ENCODE measurements around the gene ANKRD22. TPM values are rescaled to one million over a fixed set of nuclear protein-coding genes. Genes with fewer than 3 reads are reported as not detected.

The ANKRD22 gene
- polyA plus RNA-seq, 1 of the 3 experiments (the other 2 are of a cell fraction), result 0.15 TPM

- no peaks in the 10 kb centered on the region for H3F3A ChIP-seq (replicated peaks; ENCODE audit: insufficient read depth)
- H3K9me2 ChIP-seq, result no peaks in the 10 kb centered on the region
- no peak for DNase-seq
- CTCF ChIA-PET, result interaction anchor here (1.5 to 6.9 kb wide), 4 partner anchors 22 to 247 kb away, joined by 4 to 50 read pairs (median 6); no protein-coding TSS in a partner anchor
- no peaks in the 10 kb centered on the region for H3K36me3 ChIP-seq (replicated peaks in 1 of 2; ENCODE audit: control insufficient read depth in 1 of 2, insufficient read depth in 2 of 2, low read length in 1 of 2)
- no peaks in the 10 kb centered on the region for H3K79me2 ChIP-seq (ENCODE audit: insufficient read depth)
- H3K4me2 ChIP-seq, result no peak overlapping the region
- peaks cover 0 to 2% of the 10 kb centered on the region in 2 experiments; a peak in 1 of 4 replicates for H3K4me1 ChIP-seq (ENCODE audit: control insufficient read depth in 1 of 2, insufficient read depth in 2 of 2, low read depth in 1 of 2, low read length in 1 of 2)
- H3K9me3 ChIP-seq, result no peaks in the 10 kb centered on the region
- no peaks in the 10 kb centered on the region for H4K20me1 ChIP-seq (ENCODE audit: insufficient read depth)
- POLR2A ChIA-PET, result no interaction called here
- H3K9ac ChIP-seq, result no peak overlapping the region
- H3K4me3 ChIP-seq (ENCODE audit: low read depth in 2 of 2, low read length in 1 of 2), result no peak overlapping the region
- no peaks in the 10 kb centered on the region for H3K27me3 ChIP-seq (ENCODE audit: insufficient read depth)
- no peak overlapping the region for H2AFZ ChIP-seq (ENCODE audit: low read depth)
- H3K27ac ChIP-seq (ENCODE audit: low read depth in 2 of 2, low read length in 1 of 2), result no peak overlapping the region
- WGBS (ENCODE audit: low lambda C conversion rate), result 91% methylated on average over 6 of the region's 6 CpGs
- TF ChIP-seq EZH2phosphoT487 (IDR thresholded peaks at IDR 0.05; ENCODE audit: borderline replicate concordance, low read depth) (no peak), JUND (IDR thresholded peaks at IDR 0.05) (no peak), USF2 (IDR thresholded peaks at IDR 0.05; ENCODE audit: borderline replicate concordance, low read depth, low read length) (no peak), CHD2 (IDR thresholded peaks at IDR 0.05; ENCODE audit: low read length, partially characterized antibody) (no peak), FOXJ3 (CRISPR knock-in tag; IDR thresholded peaks at IDR 0.05) (no peak), ELF1 (IDR thresholded peaks at IDR 0.05) (no peak), IRF3 (IDR thresholded peaks at IDR 0.05; ENCODE audit: low read depth, low read length) (no peak), SMC3 (IDR thresholded peaks at IDR 0.05; ENCODE audit: low read depth, low read length) (no peak), MEF2A (IDR thresholded peaks at IDR 0.05; ENCODE audit: borderline replicate concordance, low read depth) (no peak)
These were observed 38.4 kb downstream of the ANKRD22 start for GRCh38 chr10:88813200-88813599.

- 32% methylated on average over 5 of the region's 5 CpGs for WGBS (ENCODE audit: low lambda C conversion rate)
- ChIA-PET CTCF (interaction anchor here (0.6 to 6.9 kb wide), 28 partner anchors 11 to 1112 kb away, joined by 3 to 50 read pairs (median 4); no protein-coding TSS in a partner anchor), POLR2A (no interaction called here)
These were observed 41.3 kb downstream of the ANKRD22 start for GRCh38 chr10:88810196-88810961.

More at GRCh38 chr10:88810196-88810961, 41.3 kb downstream of the ANKRD22 start:
- H4K20me1 ChIP-seq (ENCODE audit: insufficient read depth), result no peaks in the 10 kb centered on the region
- no peaks in the 10 kb centered on the region for H3K9me3 ChIP-seq
- DNase-seq, result peak; percentile 36
- H2AFZ ChIP-seq (ENCODE audit: low read depth), result no peak overlapping the region
- no peaks in the 10 kb centered on the region for H3K79me2 ChIP-seq (ENCODE audit: insufficient read depth)
- H3K4me3 ChIP-seq (ENCODE audit: low read depth in 2 of 2, low read length in 1 of 2), result no peak overlapping the region; a peak in 1 of 4 replicates
- TF ChIP-seq PBX3 (IDR thresholded peaks at IDR 0.05), result no peak
- TF ChIP-seq RCOR1 (IDR thresholded peaks at IDR 0.05; ENCODE audit: low read length), result no peak
- TF ChIP-seq MAX (IDR thresholded peaks at IDR 0.05; ENCODE audit: low read depth), result 0 out of 2 replicates have a peak, but pooled peaks have one; percentile 29
- peak; percentile 79 for TF ChIP-seq SMC3 (IDR thresholded peaks at IDR 0.05; ENCODE audit: low read depth, low read length)
- TF ChIP-seq RAD21 (IDR thresholded peaks at IDR 0.05; ENCODE audit: low read length), result peak; percentile 76
- no peak for TF ChIP-seq YY1 (IDR thresholded peaks at IDR 0.05; ENCODE audit: low read depth)
- TF ChIP-seq CTCF (IDR thresholded peaks at IDR 0.05), result peak; percentile 92
- TF ChIP-seq MEF2A (IDR thresholded peaks at IDR 0.05; ENCODE audit: borderline replicate concordance, low read depth), result no peak
- no peak overlapping the region for H3K9ac ChIP-seq
- H3K27ac ChIP-seq (ENCODE audit: low read depth in 2 of 2, low read length in 1 of 2), result no peak overlapping the region
- no peaks in the 10 kb centered on the region for H3K27me3 ChIP-seq (ENCODE audit: insufficient read depth)
- no peak overlapping the region for H3K4me2 ChIP-seq
- peaks cover 3% of the 10 kb centered on the region for H3F3A ChIP-seq (replicated peaks; ENCODE audit: insufficient read depth)
- no peaks in the 10 kb centered on the region for H3K36me3 ChIP-seq (replicated peaks in 1 of 2; ENCODE audit: control insufficient read depth in 1 of 2, insufficient read depth in 2 of 2, low read length in 1 of 2)
- peaks cover 0 to 1% of the 10 kb centered on the region in 2 experiments; a peak in 1 of 4 replicates for H3K4me1 ChIP-seq (ENCODE audit: control insufficient read depth in 1 of 2, insufficient read depth in 2 of 2, low read depth in 1 of 2, low read length in 1 of 2)
- no peaks in the 10 kb centered on the region for H3K9me2 ChIP-seq

All from SK-N-SH (cell line).